ENCODE results near the gene COMT. TPM values are rescaled to one million over a fixed set of nuclear protein-coding genes. Genes with fewer than 3 reads are reported as not detected.

COMT gene
- total and polyA plus RNA-seq, 9 of the 15 experiments (the other 6 are each of a cell fraction or from before 2014, with no cell fraction given), result 12.5 to 351 (median 155) TPM

DNA sequence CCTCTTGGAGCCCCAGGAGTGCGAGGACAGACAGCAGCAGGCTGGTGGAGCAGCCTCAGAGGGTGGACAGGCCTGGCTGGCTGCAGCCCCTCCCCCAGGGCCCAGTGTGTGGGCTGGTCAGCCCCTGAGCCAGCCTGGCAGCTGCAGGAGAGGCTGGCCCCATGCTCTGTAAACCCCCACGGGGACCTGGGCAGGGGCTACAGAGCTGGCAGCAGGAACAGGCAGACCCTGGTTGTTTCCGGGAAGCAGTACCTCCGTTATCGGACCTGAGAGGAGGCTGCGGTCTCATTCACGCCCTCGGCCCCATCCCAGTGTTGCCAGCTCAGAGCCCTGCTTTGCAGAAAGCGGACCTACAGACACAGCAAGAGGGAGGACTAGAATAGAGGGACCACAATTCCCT is 38.5 kb upstream of the COMT start (continued):
- peak; percentile 62; the same call in 1 of the 2 replicates for TF ChIP-seq THAP12 (CRISPR knock-in tag; IDR thresholded peaks at IDR 0.05)
- TF ChIP-seq, protein P1, sequence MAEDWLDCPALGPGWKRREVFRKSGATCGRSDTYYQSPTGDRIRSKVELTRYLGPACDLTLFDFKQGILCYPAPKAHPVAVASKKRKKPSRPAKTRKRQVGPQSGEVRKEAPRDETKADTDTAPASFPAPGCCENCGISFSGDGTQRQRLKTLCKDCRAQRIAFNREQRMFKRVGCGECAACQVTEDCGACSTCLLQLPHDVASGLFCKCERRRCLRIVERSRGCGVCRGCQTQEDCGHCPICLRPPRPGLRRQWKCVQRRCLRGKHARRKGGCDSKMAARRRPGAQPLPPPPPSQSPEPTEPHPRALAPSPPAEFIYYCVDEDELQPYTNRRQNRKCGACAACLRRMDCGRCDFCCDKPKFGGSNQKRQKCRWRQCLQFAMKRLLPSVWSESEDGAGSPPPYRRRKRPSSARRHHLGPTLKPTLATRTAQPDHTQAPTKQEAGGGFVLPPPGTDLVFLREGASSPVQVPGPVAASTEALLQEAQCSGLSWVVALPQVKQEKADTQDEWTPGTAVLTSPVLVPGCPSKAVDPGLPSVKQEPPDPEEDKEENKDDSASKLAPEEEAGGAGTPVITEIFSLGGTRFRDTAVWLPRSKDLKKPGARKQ (CRISPR knock-in tag; IDR thresholded peaks at IDR 0.05), result no peak
- TF ChIP-seq POLR2G (IDR thresholded peaks at IDR 0.05; ENCODE audit: low read depth, low read length), result peak; percentile 27
- TF ChIP-seq ESRRB (CRISPR knock-in tag; IDR thresholded peaks at IDR 0.05; ENCODE audit: borderline replicate concordance), result no peak
- TF ChIP-seq HMGN3 (IDR thresholded peaks at IDR 0.05; ENCODE audit: borderline replicate concordance, extremely low read depth, insufficient read length, low read depth, low read length), result peak; percentile 12
- TF ChIP-seq TGIF2 (CRISPR knock-in tag; IDR thresholded peaks at IDR 0.05), result no peak
